MCF 10A (cell line): ENCODE data around the gene CACNA1C. TPM values are rescaled to one million over a fixed set of nuclear protein-coding genes. Genes with fewer than 3 reads are reported as not detected.
A peak's percentile ranks its signal among the peaks of the same experiment; 100 is the strongest.

Source experiments
- BruUV-seq: library from RNA; stranded (reverse); fragments of 400-500 nt; replicated peaks from 2 replicates; lab custom pipeline; 2021; lab: Mats Ljungman, UMichigan
- CTCF ChIA-PET: fragments of 300-600 bp; sonication (Branson Sonifier 250); formaldehyde crosslinking; extraction: SDS; loops from one replicate; lab custom pipeline; 2021; ENCODE audit warnings: antibody characterized with exemption, inconsistent platforms; lab: Yijun Ruan, JAX
- POLR2A ChIA-PET: fragments of 300-600, 350-650 bp; sonication (Branson Sonifier 250); formaldehyde crosslinking; extraction: SDS; loops from one replicate; lab custom pipeline; 2020; ENCODE audit warnings: antibody characterized with exemption, inconsistent platforms; lab: Yijun Ruan, JAX
- DNase-seq: peaks from one replicate; pipeline ENCODE4 v3.0.0-alpha.2; 2018; ENCODE audit not compliant: unreplicated experiment
- H3K27ac Mint-ChIP-seq: one replicate; pipeline ENCODE4 v1.8.0; 2022; ENCODE audit warnings: mild to moderate bottlenecking, low read depth, mixed read lengths; ENCODE audit not compliant: unreplicated experiment
- H3K27me3 Mint-ChIP-seq: one replicate; pipeline ENCODE4 v1.8.0; 2022; ENCODE audit warnings: mixed read lengths; ENCODE audit not compliant: insufficient read depth, unreplicated experiment
- H3K36me3 Mint-ChIP-seq: one replicate; pipeline ENCODE4 v1.8.0; 2022; ENCODE audit warnings: mild to moderate bottlenecking, moderate library complexity, mixed read lengths; ENCODE audit not compliant: insufficient read depth, unreplicated experiment
- H3K4me1 Mint-ChIP-seq: one replicate; pipeline ENCODE4 v1.8.0; 2022; ENCODE audit warnings: mixed read lengths; ENCODE audit not compliant: insufficient read depth, unreplicated experiment
- H3K4me3 Mint-ChIP-seq: one replicate; pipeline ENCODE4 v1.8.0; 2022; ENCODE audit warnings: mild to moderate bottlenecking, moderate library complexity, mixed read lengths; ENCODE audit not compliant: unreplicated experiment
- H3K9me3 Mint-ChIP-seq: one replicate; pipeline ENCODE4 v1.8.0; 2022; ENCODE audit warnings: mixed read lengths; ENCODE audit not compliant: unreplicated experiment
- CTCF ChIP-seq: fragments of 200-600 bp; IDR thresholded peaks from one replicate; pipeline ENCODE4 v1.8.0; 2022; ENCODE audit warnings: antibody characterized with exemption, mild to moderate bottlenecking; ENCODE audit not compliant: unreplicated experiment
- intact Hi-C: fragments of 100-400 bp; cut with micrococcal nuclease; formaldehyde crosslinking; loops from 2 replicates; pipeline ENCODE4 v1.14.1; 2022
- total RNA-seq: library from RNA; stranded (reverse); gene quantifications from 2 replicates; pipeline ENCODE4 v1.2.3, GENCODE V29; 2022

The CACNA1C gene
- total RNA-seq, 1 experiment from 2014 or later: not detected

- TF ChIP-seq CTCF: no peak
- POLR2A ChIA-PET: no interaction called here
- no TSS peak for BruUV-seq
- Mint-ChIP-seq H3K36me3 (no peaks in the 10 kb centered on the region), H3K4me1 (peaks cover 21% of the 10 kb centered on the region), H3K27ac (no peak overlapping the region), H3K4me3 (no peak overlapping the region), H3K9me3 (no peaks in the 10 kb centered on the region), H3K27me3 (no peaks in the 10 kb centered on the region)
- intact Hi-C loops: no loop called here
- no peak for DNase-seq
- CTCF ChIA-PET: no interaction called here
These were observed 133.1 kb downstream of the CACNA1C start for GRCh38 chr12:2185751-2186341.

GRCh38 chr12:2187195-2187945 is 134.6 kb downstream of the CACNA1C start:
- H3K27ac Mint-ChIP-seq: no peak overlapping the region
- peaks cover 11% of the 10 kb centered on the region for H3K4me1 Mint-ChIP-seq

GRCh38 chr12:2190085-2190484 is 137.3 kb downstream of the CACNA1C start:
- POLR2A ChIA-PET: interaction anchor here (0.6 kb wide), 1 partner anchor 10 kb away, joined by 3 read pairs; no protein-coding TSS in a partner anchor
- no TSS peak for BruUV-seq
- Mint-ChIP-seq H3K4me1 (peaks cover 5% of the 10 kb centered on the region), H3K27ac (no peak overlapping the region), H3K4me3 (no peak overlapping the region), H3K27me3 (no peaks in the 10 kb centered on the region), H3K36me3 (no peaks in the 10 kb centered on the region), H3K9me3 (no peaks in the 10 kb centered on the region)
- peak; percentile 51 for DNase-seq
- CTCF ChIA-PET: no interaction called here
- no peak for TF ChIP-seq CTCF
- intact Hi-C loops: no loop called here

More at GRCh38 chr12:2187195-2187945, 134.6 kb downstream of the CACNA1C start:
- Mint-ChIP-seq H3K4me3 (no peak overlapping the region), H3K36me3 (no peaks in the 10 kb centered on the region), H3K9me3 (no peaks in the 10 kb centered on the region), H3K27me3 (no peaks in the 10 kb centered on the region)
- CTCF ChIA-PET: interaction anchor here (0.7 kb wide), 1 partner anchor 13 kb away, joined by 3 read pairs; no protein-coding TSS in a partner anchor
- no TSS peak for BruUV-seq
- no peak for TF ChIP-seq CTCF
- no peak for DNase-seq
- intact Hi-C loops: no loop called here
- POLR2A ChIA-PET: no interaction called here

- no peaks in the 10 kb centered on the region for H3K36me3 Mint-ChIP-seq
- CTCF ChIA-PET: no interaction called here
These were observed 138.2 kb downstream of the CACNA1C start for GRCh38 chr12:2190896-2191533.

More at GRCh38 chr12:2190896-2191533, 138.2 kb downstream of the CACNA1C start:
- POLR2A ChIA-PET: no interaction called here
- DNase-seq: no peak
- Mint-ChIP-seq H3K4me1 (peaks cover 5% of the 10 kb centered on the region), H3K27ac (no peak overlapping the region), H3K4me3 (no peak overlapping the region), H3K27me3 (no peaks in the 10 kb centered on the region), H3K9me3 (no peaks in the 10 kb centered on the region)
- no TSS peak for BruUV-seq
- no peak for TF ChIP-seq CTCF
- intact Hi-C loops: no loop called here
